ENCODE measurements around the gene GFER.
A peak's percentile ranks its signal among the peaks of the same experiment; 100 is the strongest.
"Not testable (repeated sequence)": the region's sequence is repeated elsewhere in the genome, so short reads cannot be mapped to it uniquely, and the experiment has no call there.

GFER gene

GRCh38 chr16:1957434-1958142 lies 26.4 kb upstream of the GFER start:
- DNase-seq, result not testable (repeated sequence)

- not testable (repeated sequence) for DNase-seq
Measured at GRCh38 chr16:1958143-1958491, 25.9 kb upstream of the GFER start.

GRCh38 chr16:1958715-1959268 lies 25.2 kb upstream of the GFER start:
- no peak for DNase-seq

- peak; percentile 92 to 96 for DNase-seq
Measured at GRCh38 chr16:1959269-1960039, 24.5 kb upstream of the GFER start, which contains the start of gene NDUFB10. NDUFB10 (plus strand) TSS chr16:1959538; CDS start chr16:1959625, 87 bp downstream.

GRCh38 chr16:1960665-1961630 lies 23.0 kb upstream of the GFER start:
- no peak for DNase-seq

GRCh38 chr16:1961651-1962067 lies 22.3 kb upstream of the GFER start:
- DNase-seq, result no peak

GRCh38 chr16:1962161-1963153 lies 21.5 kb upstream of the GFER start:
- not testable (repeated sequence) for DNase-seq

- DNase-seq, result peak; percentile 34 to 55
Measured at GRCh38 chr16:1963806-1964505, 20.0 kb upstream of the GFER start.

- peak; percentile 99 for DNase-seq
Measured at GRCh38 chr16:1964506-1965395, 19.2 kb upstream of the GFER start, which contains the start of gene RPS2. RPS2 (minus strand) TSS chr16:1964826; CDS start chr16:1964625, 201 bp downstream.

GRCh38 chr16:1965396-1966001 lies 18.5 kb upstream of the GFER start:
- DNase-seq, result peak in 1 of 2 donors; percentile 25

- no peak for DNase-seq
Measured at GRCh38 chr16:1966460-1966859, 17.5 kb upstream of the GFER start, which contains the start of gene RNF151. RNF151 (plus strand) TSS chr16:1966856; CDS start chr16:1966882, 26 bp downstream.

GRCh38 chr16:1968146-1968953 lies 15.6 kb upstream of the GFER start:
- DNase-seq, result no peak

GRCh38 chr16:1971796-1972489 lies 12.1 kb upstream of the GFER start, which contains the start of gene TBL3:
TBL3 (plus strand) TSS chr16:1972053; CDS start chr16:1972165, 112 bp downstream.
- DNase-seq, result peak; percentile 95

GRCh38 chr16:1972490-1972877 lies 11.5 kb upstream of the GFER start:
- DNase-seq, result no peak

- DNase-seq, result no peak
Measured at GRCh38 chr16:1973461-1974156, 10.4 kb upstream of the GFER start.
